GM10266 (cell line): ENCODE measurements around the gene GABBR2.

Experiments used
- DNase-seq: peaks from one replicate; pipeline ENCODE4 v3.0.0; 2012; ENCODE audit errors: extremely low spot score
- TF ChIP-seq, protein P1 (sequence below): IDR thresholded peaks from 2 replicates; pipeline ENCODE4 v1.5.1; 2012; ENCODE audit warnings: mild to moderate bottlenecking, low read depth; ENCODE audit not compliant: control insufficient read depth, insufficient read depth; ENCODE audit errors: missing control alignments

The GABBR2 gene

DNA sequence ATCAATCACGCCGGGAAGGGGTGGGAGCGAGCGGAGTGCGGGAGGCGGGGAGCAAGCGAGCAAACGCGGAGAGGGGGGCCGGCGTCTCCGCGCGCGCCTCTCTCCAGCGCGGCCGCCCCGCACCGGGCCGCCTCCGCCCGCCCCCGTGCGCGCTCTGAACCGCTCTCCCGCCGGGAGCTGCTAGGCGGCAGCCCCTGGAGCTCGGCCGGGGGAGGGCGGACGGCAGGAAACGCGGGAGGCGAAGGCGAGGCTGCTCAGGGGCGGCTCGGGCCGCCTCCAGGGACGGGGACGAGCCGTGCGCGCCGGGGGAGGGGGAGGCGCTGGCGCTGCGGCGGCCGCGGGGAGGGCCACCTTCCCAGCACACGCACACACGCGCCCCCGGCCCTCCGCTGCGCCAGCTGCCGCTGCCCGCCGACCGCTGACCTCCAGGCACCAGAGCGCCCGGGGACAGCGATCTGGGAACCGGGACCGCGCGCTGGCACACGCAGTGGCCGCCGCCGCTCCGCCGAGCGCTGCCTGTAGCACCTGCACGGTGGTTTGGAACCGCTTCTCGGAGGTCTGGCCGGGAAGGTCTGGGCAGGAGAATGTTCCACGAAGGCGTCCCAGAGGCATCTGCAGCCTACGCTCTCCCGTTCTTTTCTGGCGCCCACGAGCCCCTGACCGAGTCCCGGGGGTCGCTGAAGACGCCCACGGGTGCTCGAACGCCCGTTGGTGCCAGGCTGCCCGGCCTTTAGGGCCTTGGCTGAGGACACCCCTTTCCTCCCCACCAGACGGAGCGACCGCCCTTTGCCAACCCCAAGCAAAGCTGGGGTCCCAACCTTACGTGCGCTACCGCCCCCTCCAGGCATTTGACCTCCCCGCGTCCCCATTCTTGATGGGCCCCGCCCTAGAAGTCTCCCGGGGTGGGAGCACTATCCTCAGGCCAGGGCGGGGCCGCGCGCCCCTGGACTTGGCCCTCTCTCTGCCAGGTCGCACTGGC lies at the start of gene GABBR2:
GABBR2 (minus strand) TSS at position 3 of the 979 bp plus-strand sequence. CDS start 198 bp downstream, outside the sequence.
- TF ChIP-seq, protein P1, sequence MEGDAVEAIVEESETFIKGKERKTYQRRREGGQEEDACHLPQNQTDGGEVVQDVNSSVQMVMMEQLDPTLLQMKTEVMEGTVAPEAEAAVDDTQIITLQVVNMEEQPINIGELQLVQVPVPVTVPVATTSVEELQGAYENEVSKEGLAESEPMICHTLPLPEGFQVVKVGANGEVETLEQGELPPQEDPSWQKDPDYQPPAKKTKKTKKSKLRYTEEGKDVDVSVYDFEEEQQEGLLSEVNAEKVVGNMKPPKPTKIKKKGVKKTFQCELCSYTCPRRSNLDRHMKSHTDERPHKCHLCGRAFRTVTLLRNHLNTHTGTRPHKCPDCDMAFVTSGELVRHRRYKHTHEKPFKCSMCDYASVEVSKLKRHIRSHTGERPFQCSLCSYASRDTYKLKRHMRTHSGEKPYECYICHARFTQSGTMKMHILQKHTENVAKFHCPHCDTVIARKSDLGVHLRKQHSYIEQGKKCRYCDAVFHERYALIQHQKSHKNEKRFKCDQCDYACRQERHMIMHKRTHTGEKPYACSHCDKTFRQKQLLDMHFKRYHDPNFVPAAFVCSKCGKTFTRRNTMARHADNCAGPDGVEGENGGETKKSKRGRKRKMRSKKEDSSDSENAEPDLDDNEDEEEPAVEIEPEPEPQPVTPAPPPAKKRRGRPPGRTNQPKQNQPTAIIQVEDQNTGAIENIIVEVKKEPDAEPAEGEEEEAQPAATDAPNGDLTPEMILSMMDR = no peak
- no peak for DNase-seq

DNA sequence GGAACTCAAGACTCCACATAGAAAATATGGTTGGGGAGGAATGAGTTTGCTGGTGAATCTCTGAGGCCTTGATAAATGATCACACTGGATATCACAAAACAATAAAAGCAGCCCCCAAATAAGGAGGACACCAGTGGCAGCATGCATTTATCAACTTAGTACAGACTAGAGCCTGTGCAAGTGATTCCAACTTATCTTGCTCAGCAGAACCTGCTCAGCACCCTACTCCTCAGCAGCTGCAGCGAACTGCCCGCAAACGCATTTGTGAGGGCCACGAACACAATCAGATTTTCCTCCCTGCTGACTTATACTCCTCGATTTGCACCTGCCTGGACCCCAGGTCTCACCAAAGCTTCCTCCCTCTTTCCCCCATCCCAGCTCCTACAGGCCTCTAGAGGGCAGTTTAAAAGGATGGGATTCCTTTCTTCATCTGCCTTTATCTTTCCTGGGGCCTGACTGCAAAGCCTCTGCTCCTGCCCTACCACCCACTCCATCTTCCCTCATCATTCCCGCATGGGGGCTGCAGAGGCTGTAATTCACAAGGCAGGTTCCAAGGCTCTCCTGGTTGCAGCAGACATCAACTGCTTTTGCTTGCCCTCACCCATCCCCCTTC lies 46.4 kb upstream of the GABBR2 start:
- no peak for DNase-seq
- TF ChIP-seq, protein P1 = no peak

DNA sequence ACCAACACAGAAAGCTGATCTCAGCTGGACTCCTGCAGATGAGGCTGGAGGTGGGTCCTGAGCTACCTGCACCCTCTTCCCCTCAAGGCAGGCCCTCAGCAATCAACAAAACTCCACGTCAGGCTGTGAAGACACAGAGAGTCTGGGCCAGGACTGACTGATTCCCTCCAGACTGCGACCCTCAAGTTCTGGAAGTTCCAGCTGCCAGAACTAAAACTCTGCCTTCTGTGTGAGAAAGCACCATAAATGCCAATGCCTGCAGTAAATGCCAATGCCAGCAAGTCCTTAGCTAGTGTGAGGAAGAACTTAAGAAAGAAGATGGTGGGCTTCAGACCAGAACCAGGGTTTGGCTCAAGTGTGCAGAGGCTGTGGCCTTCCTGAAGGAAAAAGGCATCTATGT lies 42.5 kb upstream of the GABBR2 start:
- TF ChIP-seq, protein P1 = no peak

DNA sequence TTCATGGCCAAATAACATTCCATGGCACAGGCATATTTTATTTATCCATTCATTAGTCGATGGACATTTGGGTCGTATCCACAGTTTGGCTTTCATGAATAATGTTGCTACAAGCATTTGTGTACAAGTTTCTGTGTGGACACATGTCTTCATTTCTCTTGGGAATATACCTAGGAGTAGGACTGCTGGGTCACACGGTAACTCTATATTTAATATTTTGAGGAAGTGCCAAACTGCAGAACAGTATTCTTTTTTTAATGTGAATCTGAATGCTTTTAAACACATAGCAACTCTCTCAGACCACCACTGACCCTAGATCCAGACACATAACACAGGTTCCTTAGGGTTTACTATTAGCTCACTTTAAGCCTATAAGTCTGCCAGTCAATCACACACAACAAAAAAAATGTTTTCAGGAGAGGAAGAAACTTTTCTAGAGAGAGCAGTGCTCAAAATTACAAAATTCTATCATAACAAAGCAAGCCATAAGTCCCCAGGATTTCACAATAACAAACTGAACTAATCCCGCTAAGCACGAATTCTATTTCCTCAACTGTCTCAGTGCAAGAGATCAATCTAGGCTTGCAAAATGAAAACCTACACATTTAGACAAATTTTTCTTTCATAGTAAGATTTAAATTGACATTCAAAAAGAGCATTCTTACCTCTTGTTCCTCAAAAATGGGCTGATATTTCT lies 41.8 kb upstream of the GABBR2 start:
- DNase-seq = no peak
- TF ChIP-seq, protein P1 = no peak

More for the DNA sequence above, 42.5 kb upstream of the GABBR2 start:
- DNase-seq = no peak

DNA sequence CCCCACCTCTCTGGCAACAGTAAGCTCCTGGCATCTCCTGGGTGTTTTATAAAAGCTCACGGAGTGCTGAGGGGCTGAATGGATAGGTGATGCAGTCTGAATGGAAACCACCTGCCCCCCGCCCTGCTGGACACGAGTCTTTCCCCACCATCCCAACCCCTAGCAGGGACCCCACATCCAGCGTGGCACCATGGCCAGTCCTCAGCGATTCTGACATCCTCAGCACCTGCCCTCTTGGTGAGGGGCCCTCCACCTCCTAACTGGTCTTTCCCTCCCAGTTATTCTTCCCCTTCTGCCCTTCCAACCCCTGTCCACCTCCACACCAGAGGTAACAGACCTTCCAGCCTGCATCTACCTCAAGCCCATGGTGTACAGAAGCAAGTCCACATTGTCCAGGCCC lies 38.7 kb upstream of the GABBR2 start:
- DNase-seq = no peak
- TF ChIP-seq, protein P1 = no peak

DNA sequence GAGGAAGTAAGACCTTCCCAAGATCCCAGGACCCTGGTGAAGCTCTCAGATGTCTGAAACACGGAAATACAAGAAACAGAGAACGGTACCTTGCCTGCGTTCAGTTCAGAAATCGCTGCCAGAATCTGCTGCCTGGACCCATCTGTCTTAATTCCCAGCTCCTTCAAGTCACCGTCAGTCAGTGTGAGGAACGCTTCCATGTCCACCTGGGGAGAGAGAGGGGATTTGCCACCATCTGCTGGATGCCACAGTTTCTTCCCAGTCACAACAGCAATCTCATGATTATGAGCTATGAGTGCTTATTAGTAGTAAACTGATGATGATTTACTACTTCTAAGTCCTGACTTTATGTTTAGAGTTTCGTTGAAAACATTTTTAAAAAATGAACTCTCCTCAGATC lies 36.7 kb upstream of the GABBR2 start:
- DNase-seq = no peak
- TF ChIP-seq, protein P1 = no peak
